ENCODE measurements around the gene LRTM2. TPM values are rescaled to one million over a fixed set of nuclear protein-coding genes. Genes with fewer than 3 reads are reported as not detected.

The LRTM2 gene
- total RNA-seq, 1 experiment from 2014 or later = not detected

DNA sequence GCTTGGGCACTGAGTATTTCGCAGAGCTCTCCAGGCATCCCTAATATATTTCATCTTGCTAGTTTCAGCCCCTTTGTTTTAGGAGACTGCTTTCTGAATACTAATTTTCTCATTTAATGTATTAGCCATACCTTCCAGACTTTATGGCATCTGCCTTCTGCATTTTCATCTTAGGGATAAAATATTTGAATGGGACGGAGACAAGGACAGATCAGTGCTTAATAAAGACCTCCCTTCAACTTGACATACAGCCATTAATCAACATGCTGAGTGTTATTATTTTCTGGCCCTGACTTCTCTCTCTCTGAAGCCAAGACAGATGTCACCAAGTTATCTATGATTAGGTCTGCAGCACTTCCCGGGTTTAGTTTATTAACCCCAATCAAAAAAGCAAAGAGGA lies 55.7 kb downstream of the LRTM2 start:
- H3K9me3 Mint-ChIP-seq (ENCODE audit: unreplicated experiment) = no peaks in the 10 kb centered on the region
- no peaks in the 10 kb centered on the region for H3K36me3 ChIP-seq (ENCODE audit: control insufficient read depth, insufficient read depth, low read length)
- POLR2A ChIA-PET = no interaction called here
- no peaks in the 10 kb centered on the region for H3K4me1 ChIP-seq
- TF ChIP-seq, protein P1, sequence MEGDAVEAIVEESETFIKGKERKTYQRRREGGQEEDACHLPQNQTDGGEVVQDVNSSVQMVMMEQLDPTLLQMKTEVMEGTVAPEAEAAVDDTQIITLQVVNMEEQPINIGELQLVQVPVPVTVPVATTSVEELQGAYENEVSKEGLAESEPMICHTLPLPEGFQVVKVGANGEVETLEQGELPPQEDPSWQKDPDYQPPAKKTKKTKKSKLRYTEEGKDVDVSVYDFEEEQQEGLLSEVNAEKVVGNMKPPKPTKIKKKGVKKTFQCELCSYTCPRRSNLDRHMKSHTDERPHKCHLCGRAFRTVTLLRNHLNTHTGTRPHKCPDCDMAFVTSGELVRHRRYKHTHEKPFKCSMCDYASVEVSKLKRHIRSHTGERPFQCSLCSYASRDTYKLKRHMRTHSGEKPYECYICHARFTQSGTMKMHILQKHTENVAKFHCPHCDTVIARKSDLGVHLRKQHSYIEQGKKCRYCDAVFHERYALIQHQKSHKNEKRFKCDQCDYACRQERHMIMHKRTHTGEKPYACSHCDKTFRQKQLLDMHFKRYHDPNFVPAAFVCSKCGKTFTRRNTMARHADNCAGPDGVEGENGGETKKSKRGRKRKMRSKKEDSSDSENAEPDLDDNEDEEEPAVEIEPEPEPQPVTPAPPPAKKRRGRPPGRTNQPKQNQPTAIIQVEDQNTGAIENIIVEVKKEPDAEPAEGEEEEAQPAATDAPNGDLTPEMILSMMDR (IDR thresholded peaks at IDR 0.05; ENCODE audit: insufficient read depth in 1 of 2, low read depth in 1 of 2, low read length in 1 of 2, severe bottlenecking in 1 of 2, unreplicated experiment in 1 of 2) = no peak
- H3K4me3 Mint-ChIP-seq (ENCODE audit: unreplicated experiment) = no peak overlapping the region
- H3K9me3 ChIP-seq = no peaks in the 10 kb centered on the region
- no peak for DNase-seq
- no peaks in the 10 kb centered on the region for H3K36me3 Mint-ChIP-seq (ENCODE audit: insufficient read depth, unreplicated experiment)
- H3K27me3 Mint-ChIP-seq (ENCODE audit: insufficient read depth, unreplicated experiment) = peaks cover 12% of the 10 kb centered on the region
- H3K27me3 ChIP-seq (replicated peaks; ENCODE audit: control insufficient read depth, insufficient read depth, low read length) = peaks cover 1% of the 10 kb centered on the region; the same call in 1 of the 2 replicates
- no peaks in the 10 kb centered on the region for H3K4me1 Mint-ChIP-seq (ENCODE audit: low read depth, unreplicated experiment)
- BruUV-seq (replicated peaks) = no TSS peak
- intact Hi-C loops (cut with micrococcal nuclease; ENCODE audit: unreplicated experiment) = no loop called here
- no peak overlapping the region for H3K4me3 ChIP-seq (ENCODE audit: low read depth, low read length)
- H3K27ac Mint-ChIP-seq (ENCODE audit: unreplicated experiment) = no peak overlapping the region
- CTCF ChIA-PET = no interaction called here

DNA sequence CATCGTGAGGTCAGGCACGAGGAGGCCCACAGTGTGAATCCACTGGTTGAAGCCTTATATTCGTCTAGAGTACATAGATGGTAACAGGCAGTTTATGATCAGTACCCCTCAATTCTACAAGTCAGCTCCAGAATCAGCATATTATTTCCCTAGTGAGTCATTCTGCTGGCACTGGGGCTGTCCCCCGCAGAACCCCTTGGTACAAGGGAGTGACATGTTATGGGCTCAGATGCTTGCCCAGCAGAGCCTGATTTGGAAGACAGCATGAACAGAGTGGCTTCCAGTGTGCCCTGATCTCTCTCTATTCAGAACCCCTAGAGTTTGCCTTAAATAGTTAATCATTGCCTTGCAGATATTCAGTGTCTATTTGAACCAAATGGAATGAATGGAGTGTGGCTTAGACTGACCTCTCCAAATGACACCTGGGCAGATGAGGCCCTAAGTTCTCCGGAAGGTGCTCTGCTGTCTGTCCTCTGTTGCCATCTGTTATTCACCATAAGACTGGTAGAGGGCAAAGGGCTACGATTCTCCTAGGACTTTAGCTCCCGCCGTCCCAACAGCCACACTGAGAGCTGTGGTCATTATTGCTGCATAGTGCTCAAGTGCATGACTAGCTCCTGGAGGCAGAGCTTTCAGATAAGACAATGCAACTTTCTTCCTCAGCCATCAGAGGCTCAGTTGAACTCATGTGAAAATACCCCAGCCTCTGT lies 57.0 kb downstream of the LRTM2 start:
- no peak overlapping the region for H3K4me3 ChIP-seq (ENCODE audit: low read depth, low read length)
- intact Hi-C loops (cut with micrococcal nuclease; ENCODE audit: unreplicated experiment) = no loop called here
- POLR2A ChIA-PET = no interaction called here
- CTCF ChIA-PET = interaction anchor here (0.6 kb wide), 1 partner anchor 37 kb away, joined by 3 read pairs; no protein-coding TSS in a partner anchor
- no TSS peak for BruUV-seq (replicated peaks)
- no peaks in the 10 kb centered on the region for H3K36me3 Mint-ChIP-seq (ENCODE audit: insufficient read depth, unreplicated experiment)
- no peaks in the 10 kb centered on the region for H3K9me3 ChIP-seq
- peaks cover 1% of the 10 kb centered on the region; the same call in 1 of the 2 replicates for H3K27me3 ChIP-seq (replicated peaks; ENCODE audit: control insufficient read depth, insufficient read depth, low read length)
- no peak overlapping the region for H3K27ac Mint-ChIP-seq (ENCODE audit: unreplicated experiment)
- no peaks in the 10 kb centered on the region for H3K4me1 ChIP-seq
- TF ChIP-seq, protein P1 (IDR thresholded peaks at IDR 0.05; ENCODE audit: insufficient read depth in 1 of 2, low read depth in 1 of 2, low read length in 1 of 2, severe bottlenecking in 1 of 2, unreplicated experiment in 1 of 2) = no peak
- H3K4me3 Mint-ChIP-seq (ENCODE audit: unreplicated experiment) = no peak overlapping the region
- H3K36me3 ChIP-seq (ENCODE audit: control insufficient read depth, insufficient read depth, low read length) = no peaks in the 10 kb centered on the region
- DNase-seq = no peak
- no peaks in the 10 kb centered on the region for H3K4me1 Mint-ChIP-seq (ENCODE audit: low read depth, unreplicated experiment)
- H3K9me3 Mint-ChIP-seq (ENCODE audit: unreplicated experiment) = no peaks in the 10 kb centered on the region
- H3K27me3 Mint-ChIP-seq (ENCODE audit: insufficient read depth, unreplicated experiment) = peaks cover 12% of the 10 kb centered on the region

DNA sequence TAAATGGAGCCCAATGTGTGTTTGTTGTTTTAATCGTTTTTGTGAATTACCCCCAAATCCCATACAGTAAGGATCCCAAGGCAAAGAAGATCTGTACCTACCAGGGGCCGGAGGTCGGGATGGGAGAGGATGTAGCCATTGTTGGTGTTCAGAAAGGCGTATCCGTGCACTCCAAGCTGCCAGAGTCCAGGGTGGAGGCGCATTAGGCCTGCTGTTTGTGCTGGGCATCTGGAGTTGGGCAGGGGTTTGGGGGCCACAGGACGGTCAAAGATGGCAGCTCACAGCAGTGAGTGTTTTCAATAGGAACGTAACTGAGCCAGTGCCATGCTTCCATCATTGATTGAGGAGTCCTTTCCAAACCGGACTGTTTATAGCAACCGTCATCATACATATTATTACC lies 57.8 kb downstream of the LRTM2 start:
- Mint-ChIP-seq H3K27me3 (ENCODE audit: insufficient read depth, unreplicated experiment) (peaks cover 12% of the 10 kb centered on the region), H3K4me3 (ENCODE audit: unreplicated experiment) (no peak overlapping the region), H3K4me1 (ENCODE audit: low read depth, unreplicated experiment) (no peaks in the 10 kb centered on the region), H3K36me3 (ENCODE audit: insufficient read depth, unreplicated experiment) (no peaks in the 10 kb centered on the region), H3K27ac (ENCODE audit: unreplicated experiment) (no peak overlapping the region), H3K9me3 (ENCODE audit: unreplicated experiment) (no peaks in the 10 kb centered on the region)
- intact Hi-C loops (cut with micrococcal nuclease; ENCODE audit: unreplicated experiment) = no loop called here
- no peaks in the 10 kb centered on the region for H3K9me3 ChIP-seq
- TF ChIP-seq, protein P1 (IDR thresholded peaks at IDR 0.05; ENCODE audit: insufficient read depth in 1 of 2, low read depth in 1 of 2, low read length in 1 of 2, severe bottlenecking in 1 of 2, unreplicated experiment in 1 of 2) = no peak
- CTCF ChIA-PET = no interaction called here
- H3K36me3 ChIP-seq (ENCODE audit: control insufficient read depth, insufficient read depth, low read length) = no peaks in the 10 kb centered on the region
- H3K4me3 ChIP-seq (ENCODE audit: low read depth, low read length) = no peak overlapping the region
- H3K27me3 ChIP-seq (replicated peaks; ENCODE audit: control insufficient read depth, insufficient read depth, low read length) = peaks cover 1% of the 10 kb centered on the region; the same call in 1 of the 2 replicates
- no TSS peak for BruUV-seq (replicated peaks)
- H3K4me1 ChIP-seq = no peaks in the 10 kb centered on the region
- peak in 1 of 2 experiments; percentile 29 for DNase-seq
- POLR2A ChIA-PET = no interaction called here
